SK-N-SH treated with all-trans-retinoic acid at 6 μM for 48 hours (cell line): ENCODE data around the gene LRRK1.

Source experiments
- ATAC-seq: fragments of 200-7000 bp; cut with Tn5 transposase; 3 replicates; pipeline ENCODE4 v1.9.1; 2020; ENCODE audit warnings: mild to moderate bottlenecking, moderate library complexity
- ARNTL ChIP-seq: fragments of 450-650 bp; formaldehyde crosslinking; IDR thresholded peaks from 2 replicates; pipeline ENCODE4 v1.5.0; 2020; ENCODE audit warnings: low read depth, mild to moderate bottlenecking, moderate library complexity, borderline replicate concordance
- BACH2 ChIP-seq: fragments of 250-450 bp; sonication (Bioruptor Pico); IDR thresholded peaks from 2 replicates; pipeline ENCODE4 v1.9.0; 2021; ENCODE audit warnings: mild to moderate bottlenecking, borderline replicate concordance
- CSDC2 ChIP-seq: fragments of 250-450 bp; sonication (Bioruptor Pico); IDR thresholded peaks from 2 replicates; pipeline ENCODE4 v1.5.0; 2020; ENCODE audit warnings: mild to moderate bottlenecking, moderate library complexity
- ESRRG ChIP-seq: fragments of 250-450 bp; sonication (Bioruptor Pico); IDR thresholded peaks from 2 replicates; pipeline ENCODE4 v1.6.1; 2021; ENCODE audit warnings: mild to moderate bottlenecking
- GLIS3 ChIP-seq: fragments of 250-450 bp; sonication (Bioruptor Pico); IDR thresholded peaks from 2 replicates; pipeline ENCODE4 v1.5.0; 2020; ENCODE audit warnings: mild to moderate bottlenecking, moderate library complexity
- ISL1 ChIP-seq: fragments of 250-450 bp; sonication (Bioruptor Pico); IDR thresholded peaks from 2 replicates; pipeline ENCODE4 v2.1.2; 2022; ENCODE audit warnings: mild to moderate bottlenecking, moderate library complexity
- OSR1 ChIP-seq: fragments of 250-450 bp; sonication (Bioruptor Pico); IDR thresholded peaks from 2 replicates; pipeline ENCODE4 v1.8.0; 2022; ENCODE audit warnings: moderate library complexity, mild to moderate bottlenecking, inconsistent platforms
- PPARA ChIP-seq: fragments of 250-450 bp; sonication (Bioruptor Pico); IDR thresholded peaks from 2 replicates; pipeline ENCODE4 v1.5.0; 2020; ENCODE audit warnings: mild to moderate bottlenecking, borderline replicate concordance
- RARB ChIP-seq: fragments of 250-450 bp; sonication (Bioruptor Pico); IDR thresholded peaks from 2 replicates; pipeline ENCODE4 v1.8.0; 2021; ENCODE audit warnings: mild to moderate bottlenecking, moderate library complexity
- SNAI2 ChIP-seq: fragments of 250-450 bp; sonication (Bioruptor Pico); IDR thresholded peaks from 2 replicates; pipeline ENCODE4 v1.5.0; 2020; ENCODE audit warnings: mild to moderate bottlenecking, moderate library complexity
- TCF4 ChIP-seq: fragments of 250-450 bp; sonication (Bioruptor Pico); IDR thresholded peaks from 2 replicates; pipeline ENCODE4 v1.8.0; 2021; ENCODE audit warnings: mild to moderate bottlenecking, moderate library complexity, borderline replicate concordance
- TOX ChIP-seq: fragments of 250-450 bp; sonication (Bioruptor Pico); IDR thresholded peaks from 2 replicates; pipeline ENCODE4 v1.8.0; 2021; ENCODE audit warnings: mild to moderate bottlenecking, moderate library complexity, borderline replicate concordance
- ZC3H10 ChIP-seq: fragments of 250-450 bp; sonication (Bioruptor Pico); IDR thresholded peaks from 2 replicates; pipeline ENCODE4 v1.5.1; 2021; ENCODE audit warnings: mild to moderate bottlenecking, moderate library complexity
- ZFP3 ChIP-seq: fragments of 250-450 bp; sonication (Bioruptor Pico); IDR thresholded peaks from 2 replicates; pipeline ENCODE4 v1.5.0; 2020; ENCODE audit warnings: mild to moderate bottlenecking, moderate library complexity
- ZFP30 ChIP-seq: fragments of 450-650 bp; formaldehyde crosslinking; IDR thresholded peaks from 2 replicates; pipeline ENCODE4 v1.5.0; 2022; ENCODE audit warnings: mild to moderate bottlenecking, moderate library complexity
- ZNF565 ChIP-seq: fragments of 450-650 bp; formaldehyde crosslinking; conservative IDR thresholded peaks from 2 replicates; pipeline ENCODE4 v1.5.0; 2020; ENCODE audit warnings: low read depth, mild to moderate bottlenecking, moderate library complexity
- ZNF70 ChIP-seq: fragments of 450-650 bp; formaldehyde crosslinking; IDR thresholded peaks from 2 replicates; pipeline ENCODE4 v1.5.0; 2020; ENCODE audit warnings: mild to moderate bottlenecking, moderate library complexity
- ZNF8 ChIP-seq: fragments of 450-650 bp; formaldehyde crosslinking; IDR thresholded peaks from 2 replicates; pipeline ENCODE4 v1.5.0; 2020; ENCODE audit warnings: mild to moderate bottlenecking, moderate library complexity
- TF ChIP-seq, protein P1 (sequence below): fragments of 250-450 bp; sonication (Bioruptor Pico); IDR thresholded peaks from 2 replicates; pipeline ENCODE4 v1.8.0; 2020; ENCODE audit warnings: mild to moderate bottlenecking, moderate library complexity, borderline replicate concordance
- TF ChIP-seq, protein P2 (sequence below): fragments of 250-450 bp; sonication (Bioruptor Pico); IDR thresholded peaks from 2 replicates; pipeline ENCODE4 v1.5.1; 2021; ENCODE audit warnings: mild to moderate bottlenecking, moderate library complexity
- TF ChIP-seq, protein P3 (sequence below): fragments of 250-450 bp; sonication (Bioruptor Pico); IDR thresholded peaks from 2 replicates; pipeline ENCODE4 v1.5.1; 2020; ENCODE audit warnings: low read depth, mild to moderate bottlenecking, moderate library complexity
- TF ChIP-seq, protein P4 (sequence below): fragments of 250-450 bp; sonication (Bioruptor Pico); IDR thresholded peaks from 2 replicates; pipeline ENCODE4 v1.8.0; 2021; ENCODE audit warnings: low read depth, mild to moderate bottlenecking, moderate library complexity, borderline replicate concordance

Gene LRRK1

DNA sequence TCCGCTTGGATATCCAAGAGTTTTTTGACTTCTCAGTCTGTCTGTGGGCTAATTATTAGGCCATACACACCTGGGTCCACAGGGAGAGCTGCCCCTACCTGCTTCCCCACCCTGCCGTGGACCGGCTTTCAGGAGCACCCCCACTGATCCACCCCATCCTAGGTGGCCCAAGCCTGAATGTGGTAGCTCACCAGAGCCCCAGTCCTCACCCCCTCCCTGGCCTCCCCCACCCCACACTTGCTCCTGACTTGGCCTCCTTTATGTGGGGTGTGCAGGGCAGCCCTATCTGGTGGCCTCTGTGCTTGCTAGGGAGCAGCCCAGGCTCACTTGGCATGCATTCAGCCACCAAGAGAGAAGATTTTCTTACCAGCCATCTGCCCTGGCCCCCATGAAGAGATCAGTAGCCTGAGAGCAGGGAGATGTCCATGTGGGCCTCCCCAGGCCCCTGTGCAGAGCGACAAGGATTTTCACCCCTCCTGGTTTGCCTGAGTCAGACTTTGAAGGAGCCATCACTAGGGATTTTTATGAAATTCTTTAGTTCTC, 11.2 kb downstream of the LRRK1 start (continued):
- no peak for TF ChIP-seq CSDC2
- TF ChIP-seq ARNTL (CRISPR knock-in tag), result no peak
- TF ChIP-seq RARB (CRISPR knock-in tag), result no peak
- no peak for TF ChIP-seq ESRRG (CRISPR knock-in tag)

DNA sequence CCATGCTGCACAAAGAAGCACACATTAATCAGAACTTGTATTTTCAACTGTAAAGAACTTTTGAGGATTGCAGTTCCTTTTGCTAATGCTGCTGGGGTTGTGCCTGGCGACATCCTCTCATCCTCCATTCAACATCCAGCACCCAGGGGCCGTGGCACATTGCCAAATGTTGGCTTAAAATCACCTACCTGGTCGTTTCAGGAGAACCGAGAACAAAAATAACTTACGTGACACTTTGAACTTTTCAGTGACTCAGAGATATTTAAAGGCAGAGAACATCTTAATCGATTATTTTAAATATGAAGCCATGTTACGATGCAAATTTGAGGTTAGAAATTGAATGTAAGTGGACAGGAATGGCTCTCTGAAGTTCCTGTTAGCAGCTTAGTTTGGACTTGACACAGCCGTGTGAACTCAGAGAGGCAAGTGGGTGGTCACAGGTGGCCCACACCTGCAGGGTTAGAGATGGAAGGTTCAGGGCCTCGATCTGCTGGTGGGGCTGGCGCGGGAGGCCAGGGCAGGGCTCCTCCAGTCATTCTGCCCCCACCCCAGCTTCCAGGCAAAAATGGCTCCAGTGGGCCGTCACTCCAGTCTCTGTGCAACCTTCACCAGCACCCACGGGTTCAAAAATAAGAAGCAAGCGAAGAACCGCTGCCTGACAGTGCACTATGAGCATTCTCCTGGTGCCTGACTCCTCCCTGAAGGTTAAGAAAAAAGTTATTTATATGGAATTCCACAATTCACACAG, 12.2 kb downstream of the LRRK1 start:
- no peak for ATAC-seq
- no peak for TF ChIP-seq OSR1 (CRISPR knock-in tag)
- no peak for TF ChIP-seq PPARA (CRISPR knock-in tag)
- TF ChIP-seq ESRRG (CRISPR knock-in tag), result no peak
- TF ChIP-seq, protein P1, sequence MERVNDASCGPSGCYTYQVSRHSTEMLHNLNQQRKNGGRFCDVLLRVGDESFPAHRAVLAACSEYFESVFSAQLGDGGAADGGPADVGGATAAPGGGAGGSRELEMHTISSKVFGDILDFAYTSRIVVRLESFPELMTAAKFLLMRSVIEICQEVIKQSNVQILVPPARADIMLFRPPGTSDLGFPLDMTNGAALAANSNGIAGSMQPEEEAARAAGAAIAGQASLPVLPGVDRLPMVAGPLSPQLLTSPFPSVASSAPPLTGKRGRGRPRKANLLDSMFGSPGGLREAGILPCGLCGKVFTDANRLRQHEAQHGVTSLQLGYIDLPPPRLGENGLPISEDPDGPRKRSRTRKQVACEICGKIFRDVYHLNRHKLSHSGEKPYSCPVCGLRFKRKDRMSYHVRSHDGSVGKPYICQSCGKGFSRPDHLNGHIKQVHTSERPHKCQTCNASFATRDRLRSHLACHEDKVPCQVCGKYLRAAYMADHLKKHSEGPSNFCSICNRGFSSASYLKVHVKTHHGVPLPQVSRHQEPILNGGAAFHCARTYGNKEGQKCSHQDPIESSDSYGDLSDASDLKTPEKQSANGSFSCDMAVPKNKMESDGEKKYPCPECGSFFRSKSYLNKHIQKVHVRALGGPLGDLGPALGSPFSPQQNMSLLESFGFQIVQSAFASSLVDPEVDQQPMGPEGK (CRISPR knock-in tag), result no peak
- no peak for TF ChIP-seq RARB (CRISPR knock-in tag)
- no peak for TF ChIP-seq SNAI2 (CRISPR knock-in tag)
- TF ChIP-seq ARNTL (CRISPR knock-in tag), result no peak
- no peak for TF ChIP-seq BACH2 (CRISPR knock-in tag)
- no peak for TF ChIP-seq ISL1
- no peak for TF ChIP-seq ZNF8 (CRISPR knock-in tag)
- no peak for TF ChIP-seq TOX (CRISPR knock-in tag)
- no peak for TF ChIP-seq ZFP30 (CRISPR knock-in tag)
- TF ChIP-seq ZC3H10 (CRISPR knock-in tag), result no peak
- no peak for TF ChIP-seq GLIS3 (CRISPR knock-in tag)
- TF ChIP-seq ZNF565 (CRISPR knock-in tag), result no peak
- no peak for TF ChIP-seq ZFP3 (CRISPR knock-in tag)

DNA sequence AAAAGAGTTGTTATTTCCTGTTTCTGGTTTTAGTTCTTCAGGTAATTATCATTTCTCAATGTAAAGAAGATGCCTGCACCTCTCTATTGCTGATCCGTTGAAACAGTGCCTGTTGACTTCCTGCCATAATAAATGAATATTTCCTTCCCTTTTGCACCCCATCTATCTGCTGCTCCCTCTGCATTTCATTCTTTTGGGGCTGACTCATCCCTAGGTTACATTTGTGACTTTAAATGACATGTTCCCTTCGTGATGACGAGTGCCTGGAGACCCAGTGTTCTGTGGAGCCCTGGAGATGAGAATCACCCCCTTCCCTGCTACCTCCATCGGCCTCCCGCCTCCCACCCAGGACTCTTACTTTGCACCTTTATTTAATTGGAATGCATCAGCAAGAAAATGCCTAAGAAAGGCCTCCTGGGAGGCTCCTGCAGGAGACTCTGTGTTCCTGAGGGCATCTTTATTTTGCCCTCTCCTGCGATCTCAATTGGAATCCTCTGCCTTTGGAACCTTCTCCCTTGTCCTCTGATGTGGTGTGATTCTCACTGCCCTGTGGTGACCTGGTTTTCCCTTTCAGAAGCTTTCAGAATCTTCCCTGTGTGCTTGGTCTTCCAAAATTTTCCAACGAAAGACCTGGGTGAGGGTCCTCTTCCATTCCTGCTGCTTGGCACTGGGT, 13.7 kb downstream of the LRRK1 start:
- TF ChIP-seq, protein P2, sequence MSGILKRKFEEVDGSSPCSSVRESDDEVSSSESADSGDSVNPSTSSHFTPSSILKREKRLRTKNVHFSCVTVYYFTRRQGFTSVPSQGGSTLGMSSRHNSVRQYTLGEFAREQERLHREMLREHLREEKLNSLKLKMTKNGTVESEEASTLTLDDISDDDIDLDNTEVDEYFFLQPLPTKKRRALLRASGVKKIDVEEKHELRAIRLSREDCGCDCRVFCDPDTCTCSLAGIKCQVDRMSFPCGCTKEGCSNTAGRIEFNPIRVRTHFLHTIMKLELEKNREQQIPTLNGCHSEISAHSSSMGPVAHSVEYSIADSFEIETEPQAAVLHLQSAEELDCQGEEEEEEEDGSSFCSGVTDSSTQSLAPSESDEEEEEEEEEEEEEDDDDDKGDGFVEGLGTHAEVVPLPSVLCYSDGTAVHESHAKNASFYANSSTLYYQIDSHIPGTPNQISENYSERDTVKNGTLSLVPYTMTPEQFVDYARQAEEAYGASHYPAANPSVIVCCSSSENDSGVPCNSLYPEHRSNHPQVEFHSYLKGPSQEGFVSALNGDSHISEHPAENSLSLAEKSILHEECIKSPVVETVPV (CRISPR knock-in tag), result no peak
- TF ChIP-seq, protein P3, sequence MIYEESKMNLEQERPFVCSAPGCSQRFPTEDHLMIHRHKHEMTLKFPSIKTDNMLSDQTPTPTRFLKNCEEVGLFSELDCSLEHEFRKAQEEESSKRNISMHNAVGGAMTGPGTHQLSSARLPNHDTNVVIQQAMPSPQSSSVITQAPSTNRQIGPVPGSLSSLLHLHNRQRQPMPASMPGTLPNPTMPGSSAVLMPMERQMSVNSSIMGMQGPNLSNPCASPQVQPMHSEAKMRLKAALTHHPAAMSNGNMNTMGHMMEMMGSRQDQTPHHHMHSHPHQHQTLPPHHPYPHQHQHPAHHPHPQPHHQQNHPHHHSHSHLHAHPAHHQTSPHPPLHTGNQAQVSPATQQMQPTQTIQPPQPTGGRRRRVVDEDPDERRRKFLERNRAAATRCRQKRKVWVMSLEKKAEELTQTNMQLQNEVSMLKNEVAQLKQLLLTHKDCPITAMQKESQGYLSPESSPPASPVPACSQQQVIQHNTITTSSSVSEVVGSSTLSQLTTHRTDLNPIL, result no peak
- TF ChIP-seq ISL1, result no peak
- TF ChIP-seq TCF4 (CRISPR knock-in tag), result no peak
- no peak for TF ChIP-seq ZFP30 (CRISPR knock-in tag)
- no peak for TF ChIP-seq CSDC2
- TF ChIP-seq ZC3H10 (CRISPR knock-in tag), result no peak
- TF ChIP-seq ESRRG (CRISPR knock-in tag), result no peak
- TF ChIP-seq PPARA (CRISPR knock-in tag), result no peak
- TF ChIP-seq ZNF8 (CRISPR knock-in tag), result no peak
- no peak for TF ChIP-seq TOX (CRISPR knock-in tag)
- TF ChIP-seq ZNF565 (CRISPR knock-in tag), result no peak
- TF ChIP-seq, protein P1 (CRISPR knock-in tag), result no peak
- no peak for TF ChIP-seq ZNF70
- TF ChIP-seq RARB (CRISPR knock-in tag), result no peak
- TF ChIP-seq, protein P4, sequence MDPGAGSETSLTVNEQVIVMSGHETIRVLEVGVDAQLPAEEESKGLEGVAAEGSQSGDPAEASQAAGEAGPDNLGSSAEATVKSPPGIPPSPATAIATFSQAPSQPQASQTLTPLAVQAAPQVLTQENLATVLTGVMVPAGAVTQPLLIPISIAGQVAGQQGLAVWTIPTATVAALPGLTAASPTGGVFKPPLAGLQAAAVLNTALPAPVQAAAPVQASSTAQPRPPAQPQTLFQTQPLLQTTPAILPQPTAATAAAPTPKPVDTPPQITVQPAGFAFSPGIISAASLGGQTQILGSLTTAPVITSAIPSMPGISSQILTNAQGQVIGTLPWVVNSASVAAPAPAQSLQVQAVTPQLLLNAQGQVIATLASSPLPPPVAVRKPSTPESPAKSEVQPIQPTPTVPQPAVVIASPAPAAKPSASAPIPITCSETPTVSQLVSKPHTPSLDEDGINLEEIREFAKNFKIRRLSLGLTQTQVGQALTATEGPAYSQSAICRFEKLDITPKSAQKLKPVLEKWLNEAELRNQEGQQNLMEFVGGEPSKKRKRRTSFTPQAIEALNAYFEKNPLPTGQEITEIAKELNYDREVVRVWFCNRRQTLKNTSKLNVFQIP (CRISPR knock-in tag), result no peak
- TF ChIP-seq ARNTL (CRISPR knock-in tag), result no peak
- TF ChIP-seq OSR1 (CRISPR knock-in tag), result no peak
- TF ChIP-seq SNAI2 (CRISPR knock-in tag), result no peak
- TF ChIP-seq ZFP3 (CRISPR knock-in tag), result no peak
- ATAC-seq, result no peak
